Effector memory CD4-positive, alpha-beta T cell (primary cell): ENCODE results near the gene OXNAD1.

ENCODE experiments used
- DNase-seq, 3 donors: peaks; one replicate each; pipeline ENCODE4 v3.0.0-alpha.2; 2020
- H3K27ac ChIP-seq: 2 replicates; pipeline ENCODE4 v1.7.0; 2013; ENCODE audit warnings: mild to moderate bottlenecking, low read length, moderate library complexity; ENCODE audit not compliant: insufficient read depth, poor library complexity, severe bottlenecking
- H3K27me3 ChIP-seq: replicated peaks from 2 replicates; pipeline ENCODE4 v1.7.0; 2013; ENCODE audit warnings: mild to moderate bottlenecking, low read length; ENCODE audit not compliant: insufficient read depth, control insufficient read depth, poor library complexity, severe bottlenecking
- H3K36me3 ChIP-seq: 2 replicates; pipeline ENCODE4 v1.7.0; 2013; ENCODE audit warnings: mild to moderate bottlenecking, low read length, moderate library complexity; ENCODE audit not compliant: control insufficient read depth, insufficient read depth
- H3K4me1 ChIP-seq: 2 replicates; pipeline ENCODE4 v1.7.0; 2013; ENCODE audit warnings: low read length, mild to moderate bottlenecking; ENCODE audit not compliant: control insufficient read depth, insufficient read depth, poor library complexity, severe bottlenecking
- H3K4me3 ChIP-seq: 2 replicates; pipeline ENCODE4 v1.7.0; 2013; ENCODE audit warnings: low read length, low read depth, mild to moderate bottlenecking; ENCODE audit not compliant: insufficient read depth, poor library complexity, severe bottlenecking
- H3K9me3 ChIP-seq: 2 replicates; pipeline ENCODE4 v1.7.0; 2013; ENCODE audit warnings: mild to moderate bottlenecking, low read length, moderate library complexity; ENCODE audit not compliant: control insufficient read depth

The OXNAD1 gene

DNA sequence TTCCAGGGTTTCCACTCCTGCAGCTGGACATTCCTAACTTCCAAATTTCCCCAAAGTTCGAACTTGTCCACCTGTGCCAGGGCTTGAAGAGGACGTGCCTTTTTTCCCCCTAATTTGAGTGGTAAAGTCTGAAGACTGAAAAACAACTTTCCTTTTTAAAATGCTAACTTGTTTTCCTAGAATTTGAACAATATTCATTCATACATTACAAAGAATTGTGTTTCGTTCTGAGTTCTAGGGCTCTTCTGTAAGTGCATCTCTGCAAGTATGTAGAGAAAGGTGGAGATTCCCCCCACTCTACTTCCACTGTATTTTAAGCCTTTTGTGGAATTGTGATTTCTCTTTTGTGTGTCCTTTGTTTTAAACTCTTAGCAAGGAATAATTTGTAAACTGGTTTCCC is 9.7 kb upstream of the OXNAD1 start:
- H3K9me3 ChIP-seq: no peaks in the 10 kb centered on the region
- H3K27me3 ChIP-seq: no peaks in the 10 kb centered on the region
- no peak overlapping the region for H3K4me3 ChIP-seq
- no peak for DNase-seq
- H3K27ac ChIP-seq: no peak overlapping the region
- no peaks in the 10 kb centered on the region for H3K4me1 ChIP-seq
- peaks cover 8% of the 10 kb centered on the region for H3K36me3 ChIP-seq

DNA sequence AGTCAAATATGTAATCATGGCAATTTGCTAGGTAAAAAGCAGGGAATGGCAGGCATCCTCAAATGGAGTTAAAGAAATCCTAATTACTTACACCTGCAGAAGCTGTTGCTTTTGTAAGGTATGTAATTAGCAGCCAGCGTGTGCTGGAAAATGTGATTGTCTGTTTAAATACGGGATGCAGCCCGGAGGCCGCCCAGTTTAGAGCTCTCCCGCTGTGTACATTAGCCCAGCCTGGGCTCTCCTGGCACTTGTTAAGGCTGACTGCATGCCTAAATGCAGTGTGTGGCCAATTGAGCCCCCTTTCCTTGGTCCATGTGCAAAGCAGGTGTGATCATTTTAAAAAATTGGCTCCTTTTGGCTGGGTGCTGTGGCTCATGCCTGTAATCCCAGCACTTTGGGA is 9.3 kb upstream of the OXNAD1 start:
- Histone ChIP-seq H3K9me3 (no peaks in the 10 kb centered on the region), H3K4me3 (no peak overlapping the region), H3K27me3 (no peaks in the 10 kb centered on the region), H3K4me1 (no peaks in the 10 kb centered on the region), H3K27ac (no peak overlapping the region), H3K36me3 (peaks cover 12% of the 10 kb centered on the region)
- no peak for DNase-seq

DNA sequence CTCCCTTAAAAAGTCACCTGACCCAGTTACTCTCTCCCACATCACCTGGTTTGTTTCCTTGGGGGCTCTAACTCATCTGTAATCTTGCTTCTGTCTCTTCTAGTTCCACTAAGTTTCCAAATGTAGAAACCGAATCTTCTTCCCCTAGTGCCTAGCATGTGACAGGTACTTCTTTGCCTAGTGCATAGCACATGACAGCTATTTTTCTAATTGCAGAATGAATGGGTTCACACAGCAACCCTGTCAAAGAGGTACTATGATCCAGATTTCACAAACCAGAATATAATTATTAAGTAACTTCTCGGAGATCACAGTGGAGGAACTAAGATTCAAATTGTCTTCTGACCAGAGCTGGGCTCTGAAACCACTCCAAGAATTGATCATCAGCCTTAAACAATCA is 7.7 kb upstream of the OXNAD1 start:
- H3K4me1 ChIP-seq: no peaks in the 10 kb centered on the region
- DNase-seq: no peak
- H3K9me3 ChIP-seq: no peaks in the 10 kb centered on the region
- no peak overlapping the region for H3K4me3 ChIP-seq
- no peak overlapping the region for H3K27ac ChIP-seq
- H3K36me3 ChIP-seq: peaks cover 12% of the 10 kb centered on the region
- no peaks in the 10 kb centered on the region for H3K27me3 ChIP-seq

DNA sequence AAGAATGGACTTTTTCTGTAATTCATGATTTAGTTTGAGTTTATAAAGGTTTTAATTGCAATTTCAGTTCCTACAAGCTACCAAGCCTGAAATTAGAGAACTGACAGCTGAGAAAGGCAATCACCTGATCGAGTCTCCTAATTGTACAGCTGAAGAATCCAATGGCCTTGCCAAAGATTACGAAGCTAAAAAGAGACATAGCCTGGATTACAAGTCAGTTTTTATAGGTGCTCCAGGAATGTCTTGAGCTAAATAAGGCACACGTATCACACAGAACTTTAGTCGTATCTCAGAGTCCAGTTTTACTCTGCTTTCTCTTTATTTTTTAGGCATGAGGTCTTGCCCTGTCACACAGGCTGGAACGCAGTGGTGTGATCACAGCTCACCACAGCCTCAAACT is 6.8 kb upstream of the OXNAD1 start:
- no peaks in the 10 kb centered on the region for H3K9me3 ChIP-seq
- H3K4me3 ChIP-seq: no peak overlapping the region
- no peak for DNase-seq
- no peak overlapping the region for H3K27ac ChIP-seq
- H3K27me3 ChIP-seq: no peaks in the 10 kb centered on the region
- H3K36me3 ChIP-seq: peaks cover 12% of the 10 kb centered on the region
- H3K4me1 ChIP-seq: no peaks in the 10 kb centered on the region

DNA sequence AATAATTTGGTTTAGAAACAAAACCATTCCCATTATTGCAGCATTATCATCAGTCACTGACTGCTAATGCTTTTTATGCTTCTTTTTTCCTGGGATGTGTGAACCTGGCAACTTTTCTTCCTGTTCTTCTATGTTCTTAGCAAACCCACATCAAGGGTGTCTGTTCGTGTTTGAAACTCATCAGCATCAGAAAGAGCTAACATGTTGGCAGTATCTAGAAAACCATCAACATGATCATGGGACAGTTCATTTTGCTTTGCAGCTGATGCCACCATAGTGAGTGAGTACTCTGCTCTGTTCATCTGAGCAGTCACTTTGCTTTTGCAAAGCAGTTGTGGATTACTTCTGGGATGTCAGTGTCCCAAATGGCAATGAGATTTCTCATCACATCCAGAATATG is 6.1 kb upstream of the OXNAD1 start:
- no peaks in the 10 kb centered on the region for H3K9me3 ChIP-seq
- H3K27ac ChIP-seq: no peak overlapping the region
- no peak for DNase-seq
- no peaks in the 10 kb centered on the region for H3K27me3 ChIP-seq
- peaks cover 12% of the 10 kb centered on the region for H3K36me3 ChIP-seq
- no peaks in the 10 kb centered on the region for H3K4me1 ChIP-seq
- no peak overlapping the region for H3K4me3 ChIP-seq

DNA sequence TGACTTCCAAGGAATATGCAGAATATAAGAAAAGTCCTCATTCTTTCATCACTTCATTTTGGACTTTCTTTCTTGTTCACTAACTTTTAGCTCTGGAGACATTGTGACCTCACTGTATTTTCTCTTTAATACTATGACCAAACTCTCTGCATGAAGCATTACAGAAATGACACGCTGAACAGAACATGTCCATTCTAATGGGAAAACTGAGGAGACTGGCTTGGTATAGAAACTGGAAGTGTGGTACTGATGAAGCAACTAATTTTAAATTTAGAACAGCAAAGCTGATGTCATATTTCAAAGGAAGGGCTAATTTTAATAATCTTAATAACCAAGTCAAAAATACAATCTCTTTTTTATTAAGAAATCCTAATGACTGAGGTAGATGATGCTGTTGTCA is 5.0 kb upstream of the OXNAD1 start:
- DNase-seq: no peak
- Histone ChIP-seq H3K4me3 (no peak overlapping the region), H3K9me3 (no peaks in the 10 kb centered on the region), H3K4me1 (no peaks in the 10 kb centered on the region), H3K36me3 (peaks cover 12% of the 10 kb centered on the region), H3K27ac (no peak overlapping the region), H3K27me3 (no peaks in the 10 kb centered on the region)

DNA sequence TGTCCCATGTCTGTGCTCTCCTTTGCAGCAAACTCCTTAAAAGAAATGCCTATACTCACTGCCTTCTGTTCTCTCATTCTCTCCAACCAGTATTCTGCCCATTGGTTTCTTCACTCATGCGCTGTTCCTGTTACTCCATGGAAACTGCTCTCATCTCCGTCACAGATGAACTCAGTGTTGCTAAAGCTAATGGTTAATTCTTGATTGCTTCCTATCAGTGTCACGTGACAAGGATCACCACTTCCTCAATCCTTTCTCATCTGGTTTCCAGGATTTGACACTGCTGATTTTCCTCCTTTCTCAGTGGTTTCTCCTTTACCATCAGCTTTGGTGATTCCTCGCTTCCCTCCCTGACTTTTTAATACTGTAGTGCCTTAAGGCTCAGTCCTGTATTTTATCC is 2.8 kb upstream of the OXNAD1 start:
- peaks cover 12% of the 10 kb centered on the region for H3K36me3 ChIP-seq
- no peak overlapping the region for H3K4me3 ChIP-seq
- no peaks in the 10 kb centered on the region for H3K27me3 ChIP-seq
- H3K9me3 ChIP-seq: no peaks in the 10 kb centered on the region
- peaks cover 4% of the 10 kb centered on the region for H3K4me1 ChIP-seq
- no peak for DNase-seq
- H3K27ac ChIP-seq: no peak overlapping the region

DNA sequence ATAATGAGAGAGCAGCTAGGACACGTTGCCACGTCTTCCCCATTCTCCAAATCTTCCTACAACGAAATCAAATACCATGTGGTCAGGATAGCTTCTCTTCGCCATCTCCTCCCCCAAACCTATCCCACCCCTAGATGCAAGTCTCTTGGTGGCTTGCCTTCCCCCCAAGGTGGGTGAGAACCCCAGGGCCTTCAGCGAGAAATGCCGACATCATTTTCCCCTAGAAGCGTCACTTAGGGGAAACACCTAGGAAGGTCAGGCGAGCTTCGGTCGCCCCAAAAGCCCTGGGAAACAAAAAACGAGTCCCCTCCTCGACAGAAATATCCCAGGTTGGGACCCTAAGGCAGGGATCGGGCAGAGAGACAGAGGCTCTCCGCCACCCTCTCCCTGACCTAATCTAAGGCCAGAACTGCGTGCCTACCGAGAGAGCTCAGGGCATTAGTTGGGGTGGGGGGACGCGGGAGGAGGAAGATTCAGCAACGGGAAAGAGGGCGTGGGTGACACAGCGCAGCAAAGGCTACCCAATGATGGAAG is 771 bp upstream of the OXNAD1 start:
- H3K9me3 ChIP-seq: no peaks in the 10 kb centered on the region
- H3K27me3 ChIP-seq: no peaks in the 10 kb centered on the region
- peak overlapping the region; percentile 64 for H3K4me3 ChIP-seq
- peak in 1 of 3 donors; percentile 8 for DNase-seq
- peak overlapping the region; percentile 87 for H3K27ac ChIP-seq
- H3K4me1 ChIP-seq: peaks cover 4% of the 10 kb centered on the region
- peaks cover 12% of the 10 kb centered on the region for H3K36me3 ChIP-seq

DNA sequence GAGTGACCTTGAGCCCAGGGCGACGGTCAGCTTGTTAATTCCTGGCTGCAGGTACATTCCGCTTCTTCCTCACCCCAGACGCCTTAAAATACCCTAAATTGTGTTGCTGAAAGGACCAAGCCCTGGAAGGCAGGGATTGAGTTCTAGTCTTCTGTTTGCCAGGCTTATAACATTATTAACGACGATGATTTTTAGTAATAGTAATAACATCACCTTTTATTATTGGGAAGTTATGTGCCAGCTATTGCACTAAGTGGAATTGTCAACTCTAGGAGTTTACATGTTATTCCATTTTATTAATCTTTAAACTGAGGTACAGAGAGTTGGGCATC is 409 bp downstream of the OXNAD1 start:
- DNase-seq: no peak
- Histone ChIP-seq H3K27ac (peak overlapping the region; percentile 87), H3K4me3 (peak overlapping the region; percentile 64), H3K4me1 (peaks cover 4% of the 10 kb centered on the region), H3K36me3 (peaks cover 7% of the 10 kb centered on the region), H3K9me3 (no peaks in the 10 kb centered on the region), H3K27me3 (no peaks in the 10 kb centered on the region)

DNA sequence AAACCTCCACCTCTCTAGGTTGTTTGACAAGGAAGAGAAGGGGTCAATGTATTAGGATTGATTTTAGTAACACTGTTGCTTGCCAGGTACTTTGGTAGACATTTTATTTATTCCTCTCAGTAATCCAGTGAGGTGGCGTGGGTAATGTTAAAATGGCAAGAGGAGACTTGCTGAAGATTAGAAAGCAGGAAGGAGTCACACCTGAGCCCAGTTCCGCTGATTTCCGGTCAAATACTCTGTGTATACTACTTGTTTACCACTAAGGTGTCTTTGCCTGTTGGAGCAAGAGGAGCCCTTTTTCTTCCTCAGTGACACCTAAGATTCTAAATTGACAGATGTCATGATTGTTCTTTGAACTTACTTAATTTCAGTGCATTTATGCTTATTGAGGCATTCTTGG is 1.7 kb downstream of the OXNAD1 start:
- no peak for DNase-seq
- H3K4me1 ChIP-seq: peaks cover 4% of the 10 kb centered on the region
- no peaks in the 10 kb centered on the region for H3K9me3 ChIP-seq
- H3K27ac ChIP-seq: no peak overlapping the region
- no peaks in the 10 kb centered on the region for H3K27me3 ChIP-seq
- H3K4me3 ChIP-seq: no peak overlapping the region
- H3K36me3 ChIP-seq: peaks cover 14% of the 10 kb centered on the region

DNA sequence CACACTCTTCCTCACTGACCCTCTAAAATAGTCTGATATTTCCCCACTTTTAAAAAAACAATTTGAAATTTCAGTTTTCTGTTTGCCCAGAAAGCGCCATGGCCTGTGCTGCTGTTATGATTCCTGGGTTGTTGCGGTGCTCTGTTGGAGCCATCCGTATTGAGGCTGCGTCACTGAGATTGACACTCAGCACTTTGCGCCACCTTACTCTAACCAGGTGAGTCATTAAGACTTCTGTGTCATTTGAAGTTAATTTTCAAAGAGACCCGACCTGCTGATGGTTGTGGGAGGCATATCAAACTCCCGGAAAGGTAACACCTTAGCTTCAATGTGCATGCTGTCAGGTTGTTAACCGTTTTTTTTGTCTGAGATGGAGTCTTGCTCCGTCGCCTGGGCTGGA is 5.8 kb downstream of the OXNAD1 start:
- H3K4me1 ChIP-seq: peaks cover 1% of the 10 kb centered on the region
- H3K9me3 ChIP-seq: no peaks in the 10 kb centered on the region
- no peak for DNase-seq
- no peak overlapping the region for H3K27ac ChIP-seq
- H3K36me3 ChIP-seq: peaks cover 17% of the 10 kb centered on the region
- H3K4me3 ChIP-seq: no peak overlapping the region
- no peaks in the 10 kb centered on the region for H3K27me3 ChIP-seq
